IMR-90 (cell line): ENCODE measurements around the gene PRXL2B.

ENCODE experiments used
- CEBPB ChIP-seq: IDR thresholded peaks from 2 replicates; pipeline ENCODE4 v1.6.1; 2012; ENCODE audit warnings: low read depth, low read length, improper control_type of control experiment
- CTCF ChIP-seq: conservative IDR thresholded peaks from 2 replicates; pipeline ENCODE4 v1.5.1; 2012; ENCODE audit warnings: mild to moderate bottlenecking, low read depth, low read length, improper control_type of control experiment
- ELK1 ChIP-seq: fragments of 150-350 bp; IDR thresholded peaks from 2 replicates; pipeline ENCODE4 v1.6.1; 2016; ENCODE audit warnings: low read depth, mild to moderate bottlenecking, low read length, moderate library complexity, borderline replicate concordance
- MXI1 ChIP-seq: IDR thresholded peaks from 2 replicates; pipeline ENCODE4 v1.6.1; 2012; ENCODE audit warnings: low read depth, mild to moderate bottlenecking, low read length, moderate library complexity, borderline replicate concordance
- POLR2A ChIP-seq: IDR thresholded peaks from 2 replicates; pipeline ENCODE4 v1.6.1; 2012; ENCODE audit warnings: mild to moderate bottlenecking, low read depth, low read length
- RAD21 ChIP-seq: IDR thresholded peaks from 2 replicates; pipeline ENCODE4 v1.6.1; 2012; ENCODE audit warnings: low read length, improper control_type of control experiment
- RFX5 ChIP-seq: IDR thresholded peaks from 2 replicates; pipeline ENCODE4 v1.8.0; 2012; ENCODE audit warnings: low read depth, mild to moderate bottlenecking, low read length, moderate library complexity

- TF ChIP-seq CTCF, result no peak
- TF ChIP-seq POLR2A, result no peak
- no peak for TF ChIP-seq MXI1
- no peak for TF ChIP-seq ELK1
- TF ChIP-seq RFX5, result no peak
- no peak for TF ChIP-seq CEBPB
- no peak for TF ChIP-seq RAD21
Measured at GRCh38 chr1:2583331-2583791, 3.2 kb upstream of the PRXL2B start.
